AG04450 (cell line): ENCODE data around the gene SERTAD3. TPM values are rescaled to one million over a fixed set of nuclear protein-coding genes. Genes with fewer than 3 reads are reported as not detected.

Source experiments
- CTCF ChIA-PET: fragments of 300-600, 350-600 bp; formaldehyde crosslinking; extraction: SDS; loops from one replicate; lab custom pipeline; 2022; ENCODE audit warnings: antibody characterized with exemption, inconsistent platforms; lab: Charles Lee
- POLR2A ChIA-PET: fragments of 350-600 bp; formaldehyde crosslinking; extraction: SDS; loops from one replicate; lab custom pipeline; 2021; ENCODE audit warnings: antibody characterized with exemption, inconsistent platforms; lab: Yijun Ruan, JAX
- DNase-seq: peaks from one replicate; pipeline ENCODE4 v3.0.0-alpha.2; 2011; ENCODE audit warnings: low read depth, low spot score
- H3K27ac ChIP-seq: one replicate; pipeline ENCODE4 v1.5.1; 2012; ENCODE audit warnings: low read depth, low read length, control low read depth
- H3K27me3 ChIP-seq: one replicate; pipeline ENCODE4 v1.6.0; 2012; ENCODE audit warnings: low read length; ENCODE audit not compliant: control insufficient read depth, insufficient read depth
- H3K4me3 ChIP-seq: 2 replicates; pipeline ENCODE4 v1.5.1; 2011; ENCODE audit warnings: mild to moderate bottlenecking, low read depth, low read length, control low read depth
- H3K9me3 ChIP-seq: 2 replicates; pipeline ENCODE4 v1.5.1; 2012; ENCODE audit warnings: low read length; ENCODE audit not compliant: control insufficient read depth, insufficient read depth
- CTCF ChIP-seq: IDR thresholded peaks from 2 replicates; pipeline ENCODE4 v1.5.1; 2011; ENCODE audit warnings: low read depth, low read length, control low read depth, inconsistent platforms
- polyA plus RNA-seq: library from polyadenylated mRNA; depleted of rRNA; stranded (reverse); fragments of >200 nt; gene quantifications from 2 replicates; pipeline ENCODE4 v1.2.3, GENCODE V29; 2011

SERTAD3 gene
- polyA plus RNA-seq, 1 experiment: 16.1 TPM

DNA sequence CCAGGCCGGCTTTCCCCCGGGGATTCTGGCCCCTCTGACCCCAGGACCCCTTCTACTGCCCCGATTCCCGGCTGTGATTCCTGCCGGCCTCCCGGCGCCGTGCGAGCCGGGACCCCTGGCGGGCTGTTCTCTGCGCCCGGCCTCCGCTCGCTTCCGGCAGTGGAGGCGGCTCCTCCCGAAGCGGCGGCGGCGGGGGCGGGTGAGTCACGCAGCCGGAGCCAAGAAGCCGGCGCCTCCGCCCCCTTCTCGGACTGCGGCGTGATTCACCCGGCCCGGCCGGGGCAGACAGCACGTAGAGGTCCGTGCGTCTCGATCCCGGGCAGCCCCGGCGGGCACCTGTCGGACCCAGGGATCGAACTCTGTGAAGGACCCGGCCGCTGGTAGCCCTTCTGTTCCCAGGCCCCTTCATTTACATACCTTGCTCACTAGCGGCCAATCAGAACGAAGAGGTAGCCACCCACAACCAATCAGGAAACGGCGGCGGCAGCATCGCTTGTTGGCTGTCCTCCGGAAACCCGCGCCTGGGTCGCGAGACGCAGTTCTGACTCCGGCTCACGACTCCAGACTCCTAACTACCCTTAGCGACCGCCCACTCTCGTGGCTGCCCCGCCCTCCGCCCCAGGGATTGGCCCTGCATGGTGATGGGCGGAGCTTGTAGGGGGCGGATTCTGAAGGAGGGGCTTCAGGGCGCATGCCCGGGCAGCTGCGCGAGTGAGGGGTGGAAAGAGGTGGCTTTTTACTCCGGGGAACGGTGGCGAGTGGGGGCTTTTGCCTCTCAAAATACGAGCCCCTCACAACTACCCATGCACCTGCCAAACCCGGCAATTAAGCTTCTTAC is 18.5 kb downstream of the SERTAD3 start, which contains the start of gene SERTAD1:
Gene SERTAD1, minus strand, starts transcription at position 543 of the 838 bp plus-strand sequence. CDS start 2,446 bp downstream, outside the sequence.
- CTCF ChIA-PET: interaction anchor here (0.5 to 1.2 kb wide), 2 partner anchors 120 to 202 kb away, joined by 3 read pairs; no protein-coding TSS in a partner anchor
- DNase-seq: peak; percentile 98
- TF ChIP-seq CTCF: peak; percentile 64
- POLR2A ChIA-PET: interaction anchor here (0.5 to 2.2 kb wide), 26 partner anchors 8 to 1575 kb away, joined by 3 to 43 read pairs (median 4); partner anchors contain the start of genes BLVRB and DYRK1B
- H3K9me3 ChIP-seq: peaks cover 2% of the 10 kb centered on the region; the same call in 1 of the 2 replicates
- peak within 1 kb of the TSS; percentile 91 for H3K4me3 ChIP-seq
- no peaks in the 10 kb centered on the region for H3K27me3 ChIP-seq
- H3K27ac ChIP-seq: peak within 1 kb of the TSS; percentile 98

DNA sequence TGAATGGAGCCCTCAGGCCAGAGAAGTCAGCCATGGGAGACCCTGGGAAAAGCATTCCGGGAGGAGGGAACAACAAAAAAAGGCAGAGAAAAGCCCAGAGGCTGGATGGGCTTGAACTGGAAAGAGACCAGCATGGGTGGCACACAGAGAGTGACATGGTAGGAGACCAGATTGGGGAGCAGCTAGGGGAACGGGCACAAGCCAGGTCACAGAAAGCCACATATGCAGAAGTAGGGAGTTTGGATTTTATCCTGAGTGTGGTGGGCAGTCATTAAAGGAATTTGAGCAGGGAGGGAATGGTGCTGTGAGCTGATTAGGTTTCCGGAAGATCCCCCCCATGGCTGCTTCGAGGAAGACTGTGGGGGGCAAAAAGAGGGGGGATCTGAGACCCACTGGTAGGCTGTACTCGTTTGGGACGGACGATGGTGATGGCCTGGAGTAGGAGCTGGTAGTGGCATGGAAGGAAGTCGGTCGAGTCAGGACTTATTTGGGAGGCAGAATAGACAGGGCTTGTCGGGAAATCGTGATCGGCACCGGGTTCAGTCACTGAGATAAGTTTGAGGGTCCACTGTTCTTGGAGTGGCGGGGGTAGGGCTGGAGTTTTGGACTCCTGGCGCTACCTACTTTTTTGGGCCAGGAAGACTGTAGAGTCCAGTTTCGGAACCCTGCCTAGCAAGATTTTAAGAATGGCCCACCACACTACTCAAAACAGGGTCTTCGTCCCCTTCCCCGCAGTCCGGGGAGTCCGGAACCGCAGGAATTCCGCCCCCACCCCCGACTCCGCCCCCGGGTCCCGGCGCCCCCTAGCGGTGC is 19.3 kb downstream of the SERTAD3 start:
- Histone ChIP-seq H3K27me3 (no peaks in the 10 kb centered on the region), H3K9me3 (peaks cover 3% of the 10 kb centered on the region; the same call in 1 of the 2 replicates), H3K4me3 (peak overlapping the region; percentile 91), H3K27ac (peak overlapping the region; percentile 98)
- ChIA-PET CTCF (interaction anchor here (0.5 to 2.3 kb wide), 2 partner anchors 40 to 214 kb away, joined by 3 to 7 read pairs; partner anchors contain the start of gene BLVRB), POLR2A (interaction anchor here (1.0 kb wide), 2 partner anchors 9 to 18 kb away, joined by 3 to 5 read pairs; no protein-coding TSS in a partner anchor)
- no peak for DNase-seq
- TF ChIP-seq CTCF: no peak

GRCh38 chr19:40423938-40424337 is 20.2 kb downstream of the SERTAD3 start:
- H3K27ac ChIP-seq: no peak overlapping the region
- CTCF ChIA-PET: interaction anchor here (0.8 to 2.3 kb wide), 2 partner anchors 41 to 211 kb away, joined by 3 to 7 read pairs; partner anchors contain the start of gene BLVRB
- DNase-seq: no peak

More at GRCh38 chr19:40423938-40424337, 20.2 kb downstream of the SERTAD3 start:
- no peaks in the 10 kb centered on the region for H3K27me3 ChIP-seq
- POLR2A ChIA-PET: interaction anchor here (1.0 kb wide), 1 partner anchor 12 kb away, joined by 4 read pairs; no protein-coding TSS in a partner anchor
- no peak for TF ChIP-seq CTCF
- peaks cover 3% of the 10 kb centered on the region; the same call in 1 of the 2 replicates for H3K9me3 ChIP-seq
- H3K4me3 ChIP-seq: peak overlapping the region; percentile 91
